Right ventricle myocardium inferior (tissue), 1 donor: Measurements from ENCODE around the gene RAB5A. TPM values are rescaled to one million over a fixed set of nuclear protein-coding genes. Genes with fewer than 3 reads are reported as not detected.
"Not testable (repeated sequence)": the region's sequence is repeated elsewhere in the genome, so short reads cannot be mapped to it uniquely, and the experiment has no call there.

ENCODE experiments used
- ATAC-seq: fragments of 200-7000 bp; cut with Tn5 transposase; one replicate; pipeline ENCODE4 v1.9.1; 2020; ENCODE audit warnings: mild to moderate bottlenecking, moderate library complexity
- DNase-seq: peaks from one replicate; pipeline ENCODE4 v3.0.0; 2021; ENCODE audit errors: missing footprints
- intact Hi-C: fragments of 100-400 bp; cut with DNase I; formaldehyde crosslinking; loops from one replicate; pipeline ENCODE4 v1.11.0; 2022
- total RNA-seq: library from RNA; stranded (reverse); fragmentation: NEBNext Ultra II Directional; extraction: Animal tissue kit (Norgen Biotek cat#: 25700); gene quantifications from one replicate; pipeline ENCODE4 v1.2.1, GENCODE V29; 2021
- donor health status: DM: no; HTN: yes; CAD: no; lungs with severe emphysema.

RAB5A gene
- total RNA-seq, 1 donor from 2014 or later, result 48.2 TPM

- DNase-seq (no peak), ATAC-seq (no peak)
- intact Hi-C loops, result loop anchor here (2.0 kb wide), 1 partner anchor 241 kb away; the partner anchor contains the start of gene SGO1
Measured at GRCh38 chr3:19945534-19945933, 1.4 kb upstream of the RAB5A start.

- ATAC-seq (peak; percentile 3), DNase-seq (no peak)
- intact Hi-C loops, result loop anchor here (2.0 kb wide), 3 partner anchors 57 to 241 kb away; partner anchors contain the start of genes KAT2B and SGO1
Measured at GRCh38 chr3:19945969-19946831, 697 bp upstream of the RAB5A start.

- no peak for DNase-seq
- intact Hi-C loops, result loop anchor here (2.0 kb wide), 2 partner anchors 59 to 93 kb away; partner anchors contain the start of gene KAT2B
- peak; percentile 14 for ATAC-seq
Measured at GRCh38 chr3:19947549-19948225, 790 bp downstream of the RAB5A start.

GRCh38 chr3:19948226-19948591, 1.3 kb downstream of the RAB5A start:
- no peak for ATAC-seq
- intact Hi-C loops, result no loop called here
- no peak for DNase-seq

GRCh38 chr3:19950316-19950715, 3.4 kb downstream of the RAB5A start:
- ATAC-seq (no peak), DNase-seq (no peak)
- intact Hi-C loops, result no loop called here

- no peak for ATAC-seq
- intact Hi-C loops, result no loop called here
Measured at GRCh38 chr3:19954676-19955075, 7.8 kb downstream of the RAB5A start.

GRCh38 chr3:19957354-19957753, 10.5 kb downstream of the RAB5A start:
- intact Hi-C loops, ATAC-seq, DNase-seq: not testable (repeated sequence)

More at GRCh38 chr3:19954676-19955075, 7.8 kb downstream of the RAB5A start:
- no peak for DNase-seq

- DNase-seq (no peak), ATAC-seq (no peak)
- intact Hi-C loops, result no loop called here
Measured at GRCh38 chr3:19959505-19959904, 12.6 kb downstream of the RAB5A start.

- intact Hi-C loops, result no loop called here
- DNase-seq (no peak), ATAC-seq (no peak)
Measured at GRCh38 chr3:19960696-19961095, 13.8 kb downstream of the RAB5A start.

GRCh38 chr3:19961960-19962359, 15.1 kb downstream of the RAB5A start:
- ATAC-seq (peak; percentile 72), DNase-seq (no peak)
- intact Hi-C loops, result no loop called here

- intact Hi-C loops, result no loop called here
- ATAC-seq (no peak), DNase-seq (no peak)
Measured at GRCh38 chr3:19967208-19967607, 20.3 kb downstream of the RAB5A start.

- ATAC-seq (no peak), DNase-seq (no peak)
- intact Hi-C loops, result no loop called here
Measured at GRCh38 chr3:19967812-19968211, 20.9 kb downstream of the RAB5A start.

- ATAC-seq, result peak; percentile 82
- intact Hi-C loops, result no loop called here
- DNase-seq, result no peak
Measured at GRCh38 chr3:19970327-19970726, 23.4 kb downstream of the RAB5A start.

GRCh38 chr3:19972054-19972453, 25.2 kb downstream of the RAB5A start:
- ATAC-seq, result no peak
- no peak for DNase-seq
- intact Hi-C loops, result no loop called here

- ATAC-seq, result peak; percentile 13
- intact Hi-C loops, DNase-seq: not testable (repeated sequence)
Measured at GRCh38 chr3:19988904-19989303, 42.0 kb downstream of the RAB5A start.

GRCh38 chr3:19994796-19995195, 47.9 kb downstream of the RAB5A start:
- intact Hi-C loops, result no loop called here
- no peak for ATAC-seq
- no peak for DNase-seq

- intact Hi-C loops, result no loop called here
- ATAC-seq (no peak), DNase-seq (no peak)
Measured at GRCh38 chr3:19997502-19997901, 50.6 kb downstream of the RAB5A start.

- intact Hi-C loops, result no loop called here
- no peak for DNase-seq
- no peak for ATAC-seq
Measured at GRCh38 chr3:20001932-20002331, 55.0 kb downstream of the RAB5A start.

- intact Hi-C loops, result no loop called here
- DNase-seq, result no peak
- ATAC-seq, result no peak
Measured at GRCh38 chr3:20007960-20008359, 61.1 kb downstream of the RAB5A start.

- intact Hi-C loops, result no loop called here
- ATAC-seq (no peak), DNase-seq (no peak)
Measured at GRCh38 chr3:20008646-20009045, 61.7 kb downstream of the RAB5A start.
